Epithelial cell of prostate (primary cell): ENCODE data around the gene ITCH.

Experiments
- DNase-seq: peaks from one replicate; pipeline ENCODE4 v3.0.0-alpha.2; 2011; ENCODE audit warnings: low read depth, low spot score
- H3K27ac ChIP-seq: fragments of 450-650 bp; 2 replicates; pipeline ENCODE4 v1.5.1; 2017; ENCODE audit warnings: mild to moderate bottlenecking

ITCH gene

GRCh38 chr20:34522969-34523871 lies 160.1 kb downstream of the ITCH start:
- no peak for DNase-seq

GRCh38 chr20:34524426-34524825 lies 161.4 kb downstream of the ITCH start:
- no peak for DNase-seq
- H3K27ac ChIP-seq = peak overlapping the region; percentile 73

More at GRCh38 chr20:34522969-34523871, 160.1 kb downstream of the ITCH start:
- H3K27ac ChIP-seq = no peak overlapping the region

- no peak for DNase-seq
- H3K27ac ChIP-seq = peak overlapping the region; percentile 73
These were observed 162.3 kb downstream of the ITCH start for GRCh38 chr20:34525342-34525708.

GRCh38 chr20:34525709-34526416 lies 162.8 kb downstream of the ITCH start:
- H3K27ac ChIP-seq = peak overlapping the region; percentile 73
- DNase-seq = peak; percentile 99

- no peak for DNase-seq
- peak overlapping the region; percentile 73 for H3K27ac ChIP-seq
These were observed 163.4 kb downstream of the ITCH start for GRCh38 chr20:34526466-34526865.

GRCh38 chr20:34527016-34527415 lies 163.9 kb downstream of the ITCH start:
- peak overlapping the region; percentile 73 for H3K27ac ChIP-seq
- DNase-seq = no peak

GRCh38 chr20:34528921-34529297 lies 165.8 kb downstream of the ITCH start:
- no peak for DNase-seq
- H3K27ac ChIP-seq = no peak overlapping the region

- DNase-seq = no peak
These were observed 166.7 kb downstream of the ITCH start for GRCh38 chr20:34529742-34530141.

GRCh38 chr20:34530342-34530741 lies 167.3 kb downstream of the ITCH start:
- no peak overlapping the region for H3K27ac ChIP-seq
- no peak for DNase-seq

More at GRCh38 chr20:34529742-34530141, 166.7 kb downstream of the ITCH start:
- H3K27ac ChIP-seq = no peak overlapping the region

- H3K27ac ChIP-seq = no peak overlapping the region
- DNase-seq = no peak
These were observed 168.7 kb downstream of the ITCH start for GRCh38 chr20:34531608-34532265.

GRCh38 chr20:34532320-34532719 lies 169.2 kb downstream of the ITCH start:
- no peak for DNase-seq

GRCh38 chr20:34532756-34533155 lies 169.7 kb downstream of the ITCH start:
- no peak overlapping the region for H3K27ac ChIP-seq
- no peak for DNase-seq

More at GRCh38 chr20:34532320-34532719, 169.2 kb downstream of the ITCH start:
- H3K27ac ChIP-seq = no peak overlapping the region

- no peak for DNase-seq
- H3K27ac ChIP-seq = no peak overlapping the region
These were observed 171.5 kb downstream of the ITCH start for GRCh38 chr20:34534391-34535165.

- no peak overlapping the region for H3K27ac ChIP-seq
These were observed 172.3 kb downstream of the ITCH start for GRCh38 chr20:34535301-34535840.

GRCh38 chr20:34535857-34536256 lies 172.8 kb downstream of the ITCH start:
- DNase-seq = no peak

More at GRCh38 chr20:34535301-34535840, 172.3 kb downstream of the ITCH start:
- DNase-seq = no peak

GRCh38 chr20:34536798-34537394 lies 173.8 kb downstream of the ITCH start:
- H3K27ac ChIP-seq = peak overlapping the region; percentile 62
- no peak for DNase-seq

More at GRCh38 chr20:34535857-34536256, 172.8 kb downstream of the ITCH start:
- no peak overlapping the region for H3K27ac ChIP-seq

- DNase-seq = no peak
- H3K27ac ChIP-seq = peak overlapping the region; percentile 62
These were observed 174.6 kb downstream of the ITCH start for GRCh38 chr20:34537651-34538050.

- H3K27ac ChIP-seq = peak overlapping the region; percentile 62
These were observed 175.6 kb downstream of the ITCH start for GRCh38 chr20:34538671-34539123.

GRCh38 chr20:34539756-34540155 lies 176.7 kb downstream of the ITCH start:
- H3K27ac ChIP-seq = no peak overlapping the region
- DNase-seq = no peak

More at GRCh38 chr20:34538671-34539123, 175.6 kb downstream of the ITCH start:
- no peak for DNase-seq
